Measurements from ENCODE around the gene ACOT7. TPM values are rescaled to one million over a fixed set of nuclear protein-coding genes. Genes with fewer than 3 reads are reported as not detected.

ACOT7 gene
- total RNA-seq, 1 experiment from 2014 or later: 24.4 TPM

DNA sequence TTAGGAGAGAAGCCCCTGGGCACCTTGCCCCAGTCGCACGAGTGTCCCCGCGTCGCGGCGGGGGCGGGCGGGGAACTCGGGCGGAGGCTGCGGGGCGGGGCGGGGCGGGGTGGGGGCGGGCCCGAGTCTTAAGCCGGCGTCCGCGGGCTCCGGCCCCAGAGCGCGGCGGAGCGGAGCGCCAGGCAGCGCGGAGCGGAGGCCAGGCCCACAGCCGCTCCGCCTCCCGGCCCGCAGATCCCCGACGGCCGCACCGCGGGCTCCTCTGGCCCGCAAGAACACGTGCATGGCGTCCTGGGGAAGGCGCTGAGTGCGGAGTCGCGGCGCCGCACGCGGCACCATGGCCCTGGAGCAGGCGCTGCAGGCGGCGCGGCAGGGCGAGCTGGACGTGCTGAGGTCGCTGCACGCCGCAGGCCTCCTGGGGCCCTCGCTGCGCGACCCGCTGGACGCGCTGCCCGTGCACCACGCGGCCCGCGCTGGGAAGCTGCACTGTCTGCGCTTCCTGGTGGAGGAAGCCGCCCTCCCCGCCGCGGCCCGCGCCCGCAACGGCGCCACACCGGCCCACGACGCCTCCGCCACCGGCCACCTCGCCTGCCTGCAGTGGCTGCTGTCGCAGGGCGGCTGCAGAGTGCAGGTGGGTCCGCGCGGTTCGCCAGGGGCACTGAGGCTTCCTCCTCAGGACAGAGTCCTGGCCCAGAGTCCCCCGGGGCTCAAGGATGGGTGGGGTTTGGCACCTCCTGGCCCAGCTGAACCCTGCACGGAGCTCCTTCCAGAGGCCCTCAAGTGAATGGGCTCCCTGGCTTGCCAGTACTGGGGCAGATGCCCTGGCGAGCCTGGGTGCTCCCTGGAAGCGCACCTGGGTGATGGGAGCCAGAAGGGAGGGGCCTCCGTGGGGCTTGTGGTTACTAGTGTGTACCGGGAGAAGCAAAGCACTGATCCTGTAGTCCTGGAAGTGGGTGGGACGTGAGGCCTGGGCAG, 31.3 kb upstream of the ACOT7 start, which contains the start of gene ESPN:
Gene ESPN (plus strand): TSS at position 158 of the 975 bp plus-strand sequence. CDS start 180 bp downstream, at position 338.
- DNase-seq (ENCODE audit: extremely low read depth, low read depth): no peak

- DNase-seq (ENCODE audit: extremely low read depth, low read depth): no peak
These were observed 30.5 kb upstream of the ACOT7 start for GRCh38 chr1:6424000-6424565.

- no peak for DNase-seq (ENCODE audit: extremely low read depth, low read depth)
These were observed 29.9 kb upstream of the ACOT7 start for GRCh38 chr1:6423321-6423999.

- DNase-seq (ENCODE audit: extremely low read depth, low read depth): no peak
These were observed 27.7 kb upstream of the ACOT7 start for GRCh38 chr1:6421266-6421665.

GRCh38 chr1:6420454-6421042, 27.0 kb upstream of the ACOT7 start:
- DNase-seq (ENCODE audit: extremely low read depth, low read depth): no peak

DNA sequence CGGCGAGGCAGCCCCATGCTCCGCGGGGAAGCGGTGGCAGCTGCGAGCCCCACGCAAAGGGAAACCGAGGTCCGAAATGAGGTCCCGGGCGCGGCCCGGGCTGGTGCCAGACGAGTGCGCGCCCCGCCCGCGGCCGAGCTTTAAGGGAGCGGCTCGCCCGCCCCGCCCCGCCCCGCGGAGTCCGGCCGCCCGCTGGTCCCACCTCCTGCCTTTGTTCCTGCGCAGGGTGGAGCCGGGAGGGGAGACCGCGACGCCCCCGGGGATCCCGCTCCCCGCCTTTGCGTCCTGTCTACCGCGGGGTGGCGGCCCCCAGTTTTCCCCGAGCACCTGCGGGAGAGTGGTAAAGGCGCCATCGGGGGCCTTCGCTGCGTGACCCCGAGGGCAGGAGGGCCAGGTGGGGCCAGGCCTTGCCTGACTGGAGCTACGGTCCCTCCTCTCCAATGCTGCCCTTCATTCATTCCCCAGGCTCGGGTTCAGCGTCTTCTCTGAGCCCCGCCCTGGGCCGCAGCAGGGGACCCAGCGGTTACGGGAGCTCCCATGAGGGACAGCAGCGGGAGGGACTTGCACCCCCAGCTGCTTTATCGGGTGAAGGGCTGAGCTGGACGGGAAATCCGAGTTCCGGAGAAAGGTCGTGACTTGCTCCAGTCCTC, 26.4 kb upstream of the ACOT7 start, which contains the start of gene HES2:
Gene HES2 (minus strand): TSS at position 116 of the 650 bp plus-strand sequence. CDS start 99 bp downstream, at position 17.
- DNase-seq (ENCODE audit: extremely low read depth, low read depth): no peak

GRCh38 chr1:6419397-6419803, 25.8 kb upstream of the ACOT7 start:
- DNase-seq (ENCODE audit: extremely low read depth, low read depth): no peak

- no peak for DNase-seq (ENCODE audit: extremely low read depth, low read depth)
These were observed 25.3 kb upstream of the ACOT7 start for GRCh38 chr1:6418668-6419396.

- DNase-seq (ENCODE audit: extremely low read depth, low read depth): no peak
These were observed 24.5 kb upstream of the ACOT7 start for GRCh38 chr1:6417961-6418667.

- no peak for DNase-seq (ENCODE audit: extremely low read depth, low read depth)
These were observed 23.3 kb upstream of the ACOT7 start for GRCh38 chr1:6416906-6417305.

DNA sequence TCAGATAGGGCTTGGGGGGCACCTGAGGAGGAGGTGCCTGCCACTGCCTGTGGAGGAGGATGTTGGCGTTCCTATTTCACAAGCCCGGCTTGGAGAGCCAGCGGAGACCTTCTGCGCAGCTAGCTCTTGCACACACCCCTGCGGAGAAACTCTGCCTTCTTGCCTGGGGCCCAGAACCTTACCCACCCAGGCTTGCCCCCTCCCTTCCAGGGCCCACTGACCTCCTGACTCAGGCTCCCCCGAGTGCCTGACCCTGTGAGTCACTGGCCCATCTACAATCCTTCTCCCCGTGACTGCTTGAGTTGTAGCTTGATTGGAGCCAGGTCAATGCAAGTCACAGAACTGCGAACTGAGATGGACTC, 22.7 kb upstream of the ACOT7 start:
- no peak for DNase-seq (ENCODE audit: extremely low read depth, low read depth)

DNA sequence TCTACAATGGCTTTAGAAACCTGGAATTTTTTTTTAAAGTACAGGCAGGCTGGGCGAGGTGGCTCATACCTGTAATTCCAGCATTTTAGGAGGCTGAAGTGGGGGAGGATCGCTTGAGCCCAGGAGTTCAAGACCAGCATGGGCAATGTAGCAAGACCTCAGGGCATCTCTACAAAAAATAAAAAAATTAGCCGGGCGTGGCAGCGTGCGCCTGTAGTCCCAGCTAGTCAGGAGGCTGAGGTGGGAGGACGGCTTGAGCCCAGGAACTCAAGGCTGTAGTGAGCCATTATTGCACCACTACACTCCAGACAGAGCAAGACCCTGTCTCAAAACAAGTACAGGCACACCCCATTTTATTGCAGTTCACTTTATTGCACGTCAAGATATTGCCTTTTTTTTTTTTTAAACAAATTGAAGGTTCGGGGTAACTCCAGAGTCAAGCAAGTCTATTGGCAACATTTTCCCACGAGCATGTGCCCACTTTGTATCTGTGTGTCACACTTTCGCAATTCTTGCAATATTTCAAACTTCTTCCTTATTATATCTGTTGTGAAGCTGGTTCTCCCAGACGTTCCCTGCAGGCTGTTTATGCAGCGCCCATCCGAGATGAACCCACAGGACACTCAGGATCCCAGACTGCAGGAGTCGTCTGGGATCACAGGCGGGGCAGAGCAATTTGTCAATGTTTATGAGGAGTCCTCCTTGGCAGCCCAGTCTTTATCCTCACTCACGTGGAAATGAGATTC, 21.5 kb upstream of the ACOT7 start:
- DNase-seq (ENCODE audit: extremely low read depth, low read depth): no peak

- peak; percentile 38 for DNase-seq (ENCODE audit: extremely low read depth, low read depth)
These were observed 20.9 kb upstream of the ACOT7 start for GRCh38 chr1:6414443-6414844.

- no peak for DNase-seq (ENCODE audit: extremely low read depth, low read depth)
These were observed 19.3 kb upstream of the ACOT7 start for GRCh38 chr1:6412896-6413295.

- no peak for DNase-seq (ENCODE audit: extremely low read depth, low read depth)
These were observed 16.8 kb upstream of the ACOT7 start for GRCh38 chr1:6410248-6410893.

GRCh38 chr1:6409733-6410132, 16.2 kb upstream of the ACOT7 start:
- no peak for DNase-seq (ENCODE audit: extremely low read depth, low read depth)

GRCh38 chr1:6409053-6409452, 15.5 kb upstream of the ACOT7 start:
- no peak for DNase-seq (ENCODE audit: extremely low read depth, low read depth)

GRCh38 chr1:6408023-6408422, 14.5 kb upstream of the ACOT7 start:
- DNase-seq (ENCODE audit: extremely low read depth, low read depth): no peak
